Thymus (tissue), 11 donors: Measurements from ENCODE around the gene SATL1. TPM values are rescaled to one million over a fixed set of nuclear protein-coding genes. Genes with fewer than 3 reads are reported as not detected.

Experiments used
- DNase-seq, 9 donors: peaks; one replicate each; pipeline ENCODE4 v3.0.0-alpha.2; 2013; ENCODE audit warnings: low spot score in 9 of 9, low read depth in 6 of 9, missing footprints in 1 of 9
- H3K27ac ChIP-seq, 2 donors: one replicate each; pipeline ENCODE4 v1.5.1; 2013; ENCODE audit warnings: control low read depth in 1 of 2, low read depth in 1 of 2, low read length in 1 of 2, mild to moderate bottlenecking in 1 of 2, moderate library complexity in 1 of 2
- H3K27me3 ChIP-seq, 2 donors: one replicate each; pipeline ENCODE4 v1.5.1; 2013; ENCODE audit warnings: low read length in 1 of 2; ENCODE audit not compliant: control insufficient read depth in 2 of 2, insufficient read depth in 1 of 2
- H3K36me3 ChIP-seq, 2 donors: one replicate each; pipeline ENCODE4 v1.5.1; 2013; ENCODE audit warnings: low read length in 1 of 2, mild to moderate bottlenecking in 1 of 2, moderate library complexity in 1 of 2; ENCODE audit not compliant: control insufficient read depth in 2 of 2, insufficient read depth in 2 of 2
- H3K4me1 ChIP-seq, 2 donors: one replicate each; pipeline ENCODE4 v1.5.1; 2013; ENCODE audit warnings: low read length in 2 of 2; ENCODE audit not compliant: control insufficient read depth in 2 of 2, insufficient read depth in 2 of 2
- H3K4me3 ChIP-seq, 2 donors: one replicate each; pipeline ENCODE4 v1.5.1; 2013; ENCODE audit warnings: low read length in 2 of 2, control low read depth in 1 of 2, mild to moderate bottlenecking in 1 of 2
- H3K9me3 ChIP-seq, 2 donors: one replicate each; pipeline ENCODE4 v1.5.1; 2013; ENCODE audit warnings: low read length in 1 of 2, mild to moderate bottlenecking in 1 of 2; ENCODE audit not compliant: control insufficient read depth in 2 of 2, insufficient read depth in 1 of 2
- WGBS: extraction: QIAGEN DNeasy Blood & Tissue Kit; methylation state at CpG from one replicate; pipeline ENCODE4 v1.1.7; 2013; 5-methylcytosine and 5-hydroxymethylcytosine counted together
- polyA plus RNA-seq: library from polyadenylated mRNA; stranded (reverse); fragments of 200-250 nt; gene quantifications from one replicate; pipeline ENCODE4 v1.2.3, GENCODE V29; 2013
- total RNA-seq: library from RNA; stranded (reverse); fragments of 120-200 nt; gene quantifications from one replicate; pipeline ENCODE4 v1.2.4, GENCODE V29; 2013
- donor health status: healthy.

SATL1 gene
- total and polyA plus RNA-seq, 2 donors = 0.02 to 0.09 TPM

- Histone ChIP-seq H3K27me3 (no peaks in the 10 kb centered on the region), H3K4me1 (no peaks in the 10 kb centered on the region), H3K27ac (no peak overlapping the region), H3K36me3 (no peaks in the 10 kb centered on the region), H3K4me3 (no peak overlapping the region), H3K9me3 (no peaks in the 10 kb centered on the region)
- no peak for DNase-seq
These were observed 128.8 kb downstream of the SATL1 start for GRCh38 chrX:85114776-85115175.

GRCh38 chrX:85114171-85114570, 129.4 kb downstream of the SATL1 start:
- Histone ChIP-seq H3K36me3 (no peaks in the 10 kb centered on the region), H3K4me1 (no peaks in the 10 kb centered on the region), H3K9me3 (no peaks in the 10 kb centered on the region), H3K27me3 (no peaks in the 10 kb centered on the region), H3K27ac (no peak overlapping the region), H3K4me3 (no peak overlapping the region)
- no peak for DNase-seq
- WGBS = 93% methylated on average over 3 of the region's 3 CpGs

- WGBS = 93% methylated on average over 2 of the region's 2 CpGs
- H3K4me1 ChIP-seq = no peaks in the 10 kb centered on the region
- H3K9me3 ChIP-seq = no peaks in the 10 kb centered on the region
- H3K27me3 ChIP-seq = no peaks in the 10 kb centered on the region
- no peaks in the 10 kb centered on the region for H3K36me3 ChIP-seq
- no peak overlapping the region for H3K4me3 ChIP-seq
- DNase-seq = no peak
- H3K27ac ChIP-seq = no peak overlapping the region
These were observed 129.8 kb downstream of the SATL1 start for GRCh38 chrX:85113746-85114145.

GRCh38 chrX:85112293-85112692, 131.3 kb downstream of the SATL1 start:
- 58% methylated on average over 9 of the region's 9 CpGs for WGBS
- no peaks in the 10 kb centered on the region for H3K27me3 ChIP-seq
- no peak overlapping the region for H3K27ac ChIP-seq
- H3K36me3 ChIP-seq = no peaks in the 10 kb centered on the region
- H3K4me3 ChIP-seq = no peak overlapping the region
- H3K4me1 ChIP-seq = no peaks in the 10 kb centered on the region
- no peak for DNase-seq
- H3K9me3 ChIP-seq = no peaks in the 10 kb centered on the region

GRCh38 chrX:85111347-85111746, 132.2 kb downstream of the SATL1 start:
- H3K4me3 ChIP-seq = no peak overlapping the region
- H3K9me3 ChIP-seq = no peaks in the 10 kb centered on the region
- WGBS = 42% methylated on average over 2 of the region's 2 CpGs
- DNase-seq = peak in 1 of 9 donors; percentile 13
- no peaks in the 10 kb centered on the region for H3K4me1 ChIP-seq
- H3K27ac ChIP-seq = no peak overlapping the region
- no peaks in the 10 kb centered on the region for H3K36me3 ChIP-seq
- no peaks in the 10 kb centered on the region for H3K27me3 ChIP-seq

- H3K4me3 ChIP-seq = no peak overlapping the region
- DNase-seq = peak in 1 of 9 donors; percentile 2
- H3K36me3 ChIP-seq = no peaks in the 10 kb centered on the region
- H3K9me3 ChIP-seq = no peaks in the 10 kb centered on the region
- no peaks in the 10 kb centered on the region for H3K4me1 ChIP-seq
- WGBS = 76% methylated on average over 8 of the region's 8 CpGs
- no peak overlapping the region for H3K27ac ChIP-seq
- H3K27me3 ChIP-seq = no peaks in the 10 kb centered on the region
These were observed 134.3 kb downstream of the SATL1 start for GRCh38 chrX:85109235-85109634.

GRCh38 chrX:85108165-85108564, 135.4 kb downstream of the SATL1 start:
- H3K27me3 ChIP-seq = no peaks in the 10 kb centered on the region
- H3K27ac ChIP-seq = no peak overlapping the region
- no peaks in the 10 kb centered on the region for H3K36me3 ChIP-seq
- no peak for DNase-seq
- no peak overlapping the region for H3K4me3 ChIP-seq
- H3K9me3 ChIP-seq = no peaks in the 10 kb centered on the region
- 93% methylated on average over 2 of the region's 2 CpGs for WGBS
- H3K4me1 ChIP-seq = no peaks in the 10 kb centered on the region

GRCh38 chrX:85107407-85107806, 136.2 kb downstream of the SATL1 start:
- H3K9me3 ChIP-seq = no peaks in the 10 kb centered on the region
- 91% methylated on average over 4 of the region's 4 CpGs for WGBS
- H3K27ac ChIP-seq = no peak overlapping the region
- DNase-seq = no peak
- H3K4me1 ChIP-seq = no peaks in the 10 kb centered on the region
- no peaks in the 10 kb centered on the region for H3K36me3 ChIP-seq
- no peak overlapping the region for H3K4me3 ChIP-seq
- no peaks in the 10 kb centered on the region for H3K27me3 ChIP-seq

GRCh38 chrX:85089321-85089840, 154.2 kb downstream of the SATL1 start:
- no peaks in the 10 kb centered on the region for H3K4me1 ChIP-seq
- no peak overlapping the region for H3K4me3 ChIP-seq
- over 99% methylated on average over 5 of the region's 5 CpGs for WGBS
- no peak for DNase-seq
- H3K36me3 ChIP-seq = no peaks in the 10 kb centered on the region
- no peaks in the 10 kb centered on the region for H3K27me3 ChIP-seq
- no peaks in the 10 kb centered on the region for H3K9me3 ChIP-seq
- no peak overlapping the region for H3K27ac ChIP-seq
